Measurements from ENCODE around the gene B3GAT3.

DNA sequence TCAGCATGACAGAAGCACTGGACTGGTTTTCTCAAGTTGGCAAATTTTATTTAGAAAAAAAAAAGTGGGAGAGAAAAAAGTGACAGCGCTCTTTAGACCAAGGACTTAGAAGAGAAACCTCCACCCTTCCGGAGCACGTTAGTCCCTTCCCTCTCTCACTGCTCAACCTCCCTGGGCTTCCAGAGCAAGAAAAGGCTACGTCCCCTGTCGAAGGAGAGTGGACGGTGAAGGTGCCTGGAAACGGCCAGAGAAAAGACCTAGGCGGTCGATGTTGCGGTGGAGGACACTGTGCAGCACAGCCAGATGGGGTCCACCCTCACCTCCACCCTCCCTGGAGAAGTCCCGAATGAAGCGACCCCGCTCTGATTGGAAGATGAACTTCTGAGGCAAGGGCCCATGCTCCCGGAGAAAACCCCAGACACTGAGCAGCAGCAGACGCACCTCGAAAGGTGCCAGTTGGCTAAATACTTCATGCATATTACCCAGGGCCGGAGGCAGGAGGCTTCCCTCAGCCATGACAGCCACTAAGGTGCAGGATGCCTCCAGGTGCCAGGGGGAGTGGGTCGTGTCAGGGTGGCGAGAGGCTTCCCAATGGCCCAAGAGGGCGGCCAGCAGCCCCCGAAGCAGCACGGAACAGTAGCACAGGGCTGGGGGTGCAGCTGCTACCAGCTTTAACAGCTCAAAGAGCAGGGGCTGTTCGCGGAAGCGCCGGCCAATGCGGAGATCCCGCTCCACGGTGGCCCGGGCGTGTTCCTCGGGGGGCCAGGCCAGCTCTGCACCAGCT is 25.2 kb upstream of the B3GAT3 start:
- TF ChIP-seq, protein P1, sequence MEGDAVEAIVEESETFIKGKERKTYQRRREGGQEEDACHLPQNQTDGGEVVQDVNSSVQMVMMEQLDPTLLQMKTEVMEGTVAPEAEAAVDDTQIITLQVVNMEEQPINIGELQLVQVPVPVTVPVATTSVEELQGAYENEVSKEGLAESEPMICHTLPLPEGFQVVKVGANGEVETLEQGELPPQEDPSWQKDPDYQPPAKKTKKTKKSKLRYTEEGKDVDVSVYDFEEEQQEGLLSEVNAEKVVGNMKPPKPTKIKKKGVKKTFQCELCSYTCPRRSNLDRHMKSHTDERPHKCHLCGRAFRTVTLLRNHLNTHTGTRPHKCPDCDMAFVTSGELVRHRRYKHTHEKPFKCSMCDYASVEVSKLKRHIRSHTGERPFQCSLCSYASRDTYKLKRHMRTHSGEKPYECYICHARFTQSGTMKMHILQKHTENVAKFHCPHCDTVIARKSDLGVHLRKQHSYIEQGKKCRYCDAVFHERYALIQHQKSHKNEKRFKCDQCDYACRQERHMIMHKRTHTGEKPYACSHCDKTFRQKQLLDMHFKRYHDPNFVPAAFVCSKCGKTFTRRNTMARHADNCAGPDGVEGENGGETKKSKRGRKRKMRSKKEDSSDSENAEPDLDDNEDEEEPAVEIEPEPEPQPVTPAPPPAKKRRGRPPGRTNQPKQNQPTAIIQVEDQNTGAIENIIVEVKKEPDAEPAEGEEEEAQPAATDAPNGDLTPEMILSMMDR (IDR thresholded peaks at IDR 0.05): no peak
- TF ChIP-seq POLR2A (IDR thresholded peaks at IDR 0.05): no peak
